Measurements from ENCODE around the gene RALB.
"Not testable (repeated sequence)": the region's sequence is repeated elsewhere in the genome, so short reads cannot be mapped to it uniquely, and the experiment has no call there.

RALB gene

GRCh38 chr2:120224735-120225548 is 27.7 kb upstream of the RALB start:
- no peak for DNase-seq (ENCODE audit: low read depth in 2 of 2)

GRCh38 chr2:120225549-120226065 is 27.0 kb upstream of the RALB start:
- DNase-seq (ENCODE audit: low read depth in 2 of 2) = no peak

- DNase-seq (ENCODE audit: low read depth in 2 of 2) = no peak
Observed at GRCh38 chr2:120226316-120226715, 26.3 kb upstream of the RALB start.

- DNase-seq (ENCODE audit: low read depth in 2 of 2) = no peak
Observed at GRCh38 chr2:120227111-120227991, 25.3 kb upstream of the RALB start.

- DNase-seq (ENCODE audit: low read depth in 2 of 2) = no peak
Observed at GRCh38 chr2:120228503-120228902, 24.1 kb upstream of the RALB start.

- DNase-seq (ENCODE audit: low read depth in 2 of 2) = no peak
Observed at GRCh38 chr2:120229341-120229740, 23.3 kb upstream of the RALB start.

- no peak for DNase-seq (ENCODE audit: low read depth in 2 of 2)
Observed at GRCh38 chr2:120230515-120231471, 21.9 kb upstream of the RALB start.

- no peak for DNase-seq (ENCODE audit: low read depth in 2 of 2)
Observed at GRCh38 chr2:120231564-120231973, 21.1 kb upstream of the RALB start.

GRCh38 chr2:120231974-120232635 is 20.5 kb upstream of the RALB start:
- DNase-seq (ENCODE audit: low read depth in 2 of 2) = peak; percentile 26 to 30

- no peak for DNase-seq (ENCODE audit: low read depth in 2 of 2)
Observed at GRCh38 chr2:120233292-120233691, 19.4 kb upstream of the RALB start.

- DNase-seq (ENCODE audit: low read depth in 2 of 2) = not testable (repeated sequence)
Observed at GRCh38 chr2:120235158-120235557, 17.5 kb upstream of the RALB start.

GRCh38 chr2:120235681-120236080 is 17.0 kb upstream of the RALB start:
- no peak for DNase-seq (ENCODE audit: low read depth in 2 of 2)

- DNase-seq (ENCODE audit: low read depth in 2 of 2) = no peak
Observed at GRCh38 chr2:120236316-120236715, 16.3 kb upstream of the RALB start.

- DNase-seq (ENCODE audit: low read depth in 2 of 2) = no peak
Observed at GRCh38 chr2:120236791-120237190, 15.9 kb upstream of the RALB start.

- DNase-seq (ENCODE audit: low read depth in 2 of 2) = no peak
Observed at GRCh38 chr2:120237491-120237902, 15.2 kb upstream of the RALB start.

GRCh38 chr2:120238728-120239487 is 13.7 kb upstream of the RALB start:
- DNase-seq (ENCODE audit: low read depth in 2 of 2) = no peak

- DNase-seq (ENCODE audit: low read depth in 2 of 2) = no peak
Observed at GRCh38 chr2:120239488-120240287, 13.0 kb upstream of the RALB start.

- DNase-seq (ENCODE audit: low read depth in 2 of 2) = no peak
Observed at GRCh38 chr2:120240901-120241429, 11.7 kb upstream of the RALB start.

- DNase-seq (ENCODE audit: low read depth in 2 of 2) = no peak
Observed at GRCh38 chr2:120241684-120242083, 11.0 kb upstream of the RALB start.

All from stimulated activated CD8-positive, alpha-beta memory T cell treated with anti-CD3 and anti-CD28 coated beads, Interleukin-7, amount 100 ng/mL, for 1 hour (primary cell).